Amniotic stem cell (primary cell): ENCODE data around the gene PICALM.
"Not testable (repeated sequence)": the region's sequence is repeated elsewhere in the genome, so short reads cannot be mapped to it uniquely, and the experiment has no call there.

Experiments
- DNase-seq: peaks from one replicate; lab custom pipeline; 2025; lab: John Stamatoyannopoulos, UW

Gene PICALM

GRCh38 chr11:85939099-85940015 lies 129.5 kb downstream of the PICALM start:
- DNase-seq = no peak

- no peak for DNase-seq
These were observed 131.0 kb downstream of the PICALM start for GRCh38 chr11:85937835-85938234.

- DNase-seq = no peak
These were observed 133.1 kb downstream of the PICALM start for GRCh38 chr11:85935751-85936150.

GRCh38 chr11:85934596-85935169 lies 134.2 kb downstream of the PICALM start:
- no peak for DNase-seq

- no peak for DNase-seq
These were observed 138.0 kb downstream of the PICALM start for GRCh38 chr11:85930879-85931366.

- DNase-seq = not testable (repeated sequence)
These were observed 142.2 kb downstream of the PICALM start for GRCh38 chr11:85926653-85927214.

GRCh38 chr11:85923455-85923854 lies 145.4 kb downstream of the PICALM start:
- DNase-seq = no peak

- no peak for DNase-seq
These were observed 146.5 kb downstream of the PICALM start for GRCh38 chr11:85922367-85922766.

GRCh38 chr11:85918910-85919794 lies 149.7 kb downstream of the PICALM start:
- no peak for DNase-seq

- no peak for DNase-seq
These were observed 154.5 kb downstream of the PICALM start for GRCh38 chr11:85914425-85914824.

- DNase-seq = no peak
These were observed 155.4 kb downstream of the PICALM start for GRCh38 chr11:85913513-85913912.

- DNase-seq = no peak
These were observed 156.5 kb downstream of the PICALM start for GRCh38 chr11:85912414-85912813.
